Ovary (tissue), 3 donors: Measurements from ENCODE around the gene HPRT1.
A peak's percentile ranks its signal among the peaks of the same experiment; 100 is the strongest.

Source experiments
- EP300 ChIP-seq: sonication (generic); formaldehyde crosslinking; IDR thresholded peaks from one replicate; pipeline ENCODE4 v1.6.1; 2017; ENCODE audit warnings: antibody characterized with exemption
- POLR2A ChIP-seq: fragments of 450-650 bp; IDR thresholded peaks from one replicate; pipeline ENCODE4 v1.6.1; 2017; ENCODE audit warnings: antibody characterized with exemption, mild to moderate bottlenecking, moderate library complexity
- TF ChIP-seq, protein P1 (sequence below), 3 donors: fragments of 450-650 bp in 2 of 3; fragments of 200-600 bp in 1 of 3; IDR thresholded peaks; one replicate each; pipeline versions ENCODE4 v1.5.1 to v1.8.0; 2016 to 2022; ENCODE audit warnings: antibody characterized with exemption in 3 of 3, mild to moderate bottlenecking in 1 of 3
- donor health status: DM: no; HTN: no; CAD: no.

DNA sequence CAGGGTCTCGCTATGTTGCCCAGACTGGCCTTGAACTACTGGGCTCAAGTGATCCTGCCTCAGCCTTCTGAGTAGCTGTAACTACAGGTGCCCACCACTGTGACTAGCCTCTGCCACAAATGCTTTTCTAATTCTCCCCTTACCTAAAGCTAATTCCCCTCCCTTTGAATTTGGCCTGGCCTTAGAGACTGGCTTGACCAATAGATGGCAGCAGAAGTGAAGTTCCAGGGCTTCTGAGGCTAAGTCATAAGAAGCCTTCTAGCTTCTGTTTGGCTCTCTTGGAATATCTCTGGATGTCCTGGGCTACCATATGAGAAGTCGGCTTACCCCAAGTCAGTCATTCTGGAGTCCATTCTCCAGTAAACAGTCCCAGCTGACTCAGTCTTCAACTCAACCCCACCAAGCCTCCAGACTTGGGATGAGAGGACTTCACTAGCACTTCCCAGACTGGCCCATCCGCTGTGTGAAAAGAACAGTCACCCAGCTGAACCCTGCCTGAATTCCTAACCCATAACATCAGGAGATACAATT, 61.0 kb downstream of the HPRT1 start:
- TF ChIP-seq, protein P1, sequence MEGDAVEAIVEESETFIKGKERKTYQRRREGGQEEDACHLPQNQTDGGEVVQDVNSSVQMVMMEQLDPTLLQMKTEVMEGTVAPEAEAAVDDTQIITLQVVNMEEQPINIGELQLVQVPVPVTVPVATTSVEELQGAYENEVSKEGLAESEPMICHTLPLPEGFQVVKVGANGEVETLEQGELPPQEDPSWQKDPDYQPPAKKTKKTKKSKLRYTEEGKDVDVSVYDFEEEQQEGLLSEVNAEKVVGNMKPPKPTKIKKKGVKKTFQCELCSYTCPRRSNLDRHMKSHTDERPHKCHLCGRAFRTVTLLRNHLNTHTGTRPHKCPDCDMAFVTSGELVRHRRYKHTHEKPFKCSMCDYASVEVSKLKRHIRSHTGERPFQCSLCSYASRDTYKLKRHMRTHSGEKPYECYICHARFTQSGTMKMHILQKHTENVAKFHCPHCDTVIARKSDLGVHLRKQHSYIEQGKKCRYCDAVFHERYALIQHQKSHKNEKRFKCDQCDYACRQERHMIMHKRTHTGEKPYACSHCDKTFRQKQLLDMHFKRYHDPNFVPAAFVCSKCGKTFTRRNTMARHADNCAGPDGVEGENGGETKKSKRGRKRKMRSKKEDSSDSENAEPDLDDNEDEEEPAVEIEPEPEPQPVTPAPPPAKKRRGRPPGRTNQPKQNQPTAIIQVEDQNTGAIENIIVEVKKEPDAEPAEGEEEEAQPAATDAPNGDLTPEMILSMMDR (IDR thresholded peaks at IDR 0.05), result peak in 2 of 3 donors; percentile 22 to 25
- TF ChIP-seq EP300, result no peak
- TF ChIP-seq POLR2A, result no peak
